WTC11 (cell line): ENCODE results near the gene PLAGL1. TPM values are rescaled to one million over a fixed set of nuclear protein-coding genes. Genes with fewer than 3 reads are reported as not detected.

Experiments used
- ATAC-seq: fragments of 200-7000 bp; cut with Tn5 transposase; 2 replicates; pipeline ENCODE4 v1.10.0; 2021; ENCODE audit warnings: mild to moderate bottlenecking, moderate library complexity
- CTCF ChIA-PET: fragments of 300-600 bp; sonication (Branson Sonifier 250); formaldehyde crosslinking; loops from one replicate; lab custom pipeline; 2021; ENCODE audit warnings: antibody characterized with exemption; lab: Charles Lee
- POLR2A ChIA-PET: fragments of 350-600 bp; sonication (Branson Sonifier 250); formaldehyde crosslinking; loops from one replicate; lab custom pipeline; 2021; ENCODE audit warnings: antibody characterized with exemption; lab: Charles Lee
- DNase-seq: peaks from one replicate; pipeline ENCODE4 v3.0.0; 2021; ENCODE audit warnings: low spot score
- H3K27ac Mint-ChIP-seq: 2 replicates; pipeline ENCODE4 v1.8.0; 2021; ENCODE audit warnings: mixed read lengths
- H3K27me3 Mint-ChIP-seq: 2 replicates; pipeline ENCODE4 v1.8.0; 2021; ENCODE audit warnings: low read depth, mild to moderate bottlenecking, moderate library complexity, mixed read lengths
- H3K36me3 Mint-ChIP-seq: 2 replicates; pipeline ENCODE4 v1.8.0; 2021; ENCODE audit warnings: mixed read lengths
- H3K4me1 Mint-ChIP-seq: 2 replicates; pipeline ENCODE4 v1.8.0; 2022; ENCODE audit warnings: mixed read lengths
- H3K4me3 Mint-ChIP-seq: 2 replicates; pipeline ENCODE4 v1.8.0; 2021; ENCODE audit warnings: mild to moderate bottlenecking, moderate library complexity, mixed read lengths
- H3K9me3 Mint-ChIP-seq: 2 replicates; pipeline ENCODE4 v1.8.0; 2021; ENCODE audit warnings: mixed read lengths
- CREM ChIP-seq: sonication (generic); formaldehyde crosslinking; IDR thresholded peaks from 2 replicates; pipeline ENCODE4 v1.8.1; 2022; ENCODE audit warnings: mild to moderate bottlenecking, missing genetic modification reagents, moderate library complexity
- ELF4 ChIP-seq: sonication (generic); formaldehyde crosslinking; IDR thresholded peaks from 2 replicates; pipeline ENCODE4 v1.8.1; 2022; ENCODE audit warnings: low read depth, mild to moderate bottlenecking, moderate library complexity, missing genetic modification reagents
- IRF2 ChIP-seq: sonication (generic); formaldehyde crosslinking; IDR thresholded peaks from 2 replicates; pipeline ENCODE4 v1.8.0; 2022; ENCODE audit warnings: low read depth, missing genetic modification reagents, borderline replicate concordance
- JUN ChIP-seq: sonication (generic); formaldehyde crosslinking; IDR thresholded peaks from 2 replicates; pipeline ENCODE4 v1.8.0; 2023; ENCODE audit warnings: mild to moderate bottlenecking, missing genetic modification reagents
- KAT7 ChIP-seq: sonication (generic); formaldehyde crosslinking; IDR thresholded peaks from 2 replicates; pipeline ENCODE4 v1.8.1; 2023; ENCODE audit warnings: missing genetic modification reagents, mild to moderate bottlenecking, borderline replicate concordance
- MAX ChIP-seq: sonication (generic); formaldehyde crosslinking; IDR thresholded peaks from 2 replicates; pipeline ENCODE4 v1.8.0; 2022; ENCODE audit warnings: mild to moderate bottlenecking, missing genetic modification reagents
- MYBL2 ChIP-seq: sonication (generic); formaldehyde crosslinking; IDR thresholded peaks from 2 replicates; pipeline ENCODE4 v1.8.1; 2023; ENCODE audit warnings: mild to moderate bottlenecking, moderate library complexity, missing genetic modification reagents
- NFATC4 ChIP-seq: fragments of 250-450 bp; sonication (Bioruptor Pico); IDR thresholded peaks from 2 replicates; pipeline ENCODE4 v1.9.0; 2021; ENCODE audit warnings: mild to moderate bottlenecking
- NFE2L1 ChIP-seq: sonication (generic); formaldehyde crosslinking; IDR thresholded peaks from 2 replicates; pipeline ENCODE4 v1.8.1; 2023; ENCODE audit warnings: missing genetic modification reagents
- NR3C1 ChIP-seq: sonication (generic); formaldehyde crosslinking; conservative IDR thresholded peaks from 2 replicates; pipeline ENCODE4 v1.8.1; 2023; ENCODE audit warnings: low read depth, mild to moderate bottlenecking, missing genetic modification reagents
- SMAD3 ChIP-seq: sonication (generic); formaldehyde crosslinking; IDR thresholded peaks from 2 replicates; pipeline ENCODE4 v1.8.0; 2022; ENCODE audit warnings: missing genetic modification reagents, mild to moderate bottlenecking, borderline replicate concordance
- SMAD4 ChIP-seq: sonication (generic); formaldehyde crosslinking; IDR thresholded peaks from 2 replicates; pipeline ENCODE4 v1.8.0; 2022; ENCODE audit warnings: mild to moderate bottlenecking, missing genetic modification reagents
- ZNF232 ChIP-seq: sonication (generic); formaldehyde crosslinking; IDR thresholded peaks from 2 replicates; pipeline ENCODE4 v1.8.0; 2022; ENCODE audit warnings: mild to moderate bottlenecking, missing genetic modification reagents
- ZNF281 ChIP-seq: sonication (generic); formaldehyde crosslinking; IDR thresholded peaks from 2 replicates; pipeline ENCODE4 v1.8.0; 2023; ENCODE audit warnings: mild to moderate bottlenecking, missing genetic modification reagents
- ZNF317 ChIP-seq: sonication (generic); formaldehyde crosslinking; IDR thresholded peaks from 2 replicates; pipeline ENCODE4 v1.8.1; 2023; ENCODE audit warnings: low read depth, mild to moderate bottlenecking, moderate library complexity, missing genetic modification reagents, borderline replicate concordance
- total RNA-seq: library from RNA; stranded (reverse); gene quantifications from 3 replicates; pipeline ENCODE4 v1.2.3, GENCODE V29; 2021
- TF ChIP-seq, protein P1 (sequence below): sonication (generic); formaldehyde crosslinking; IDR thresholded peaks from 2 replicates; pipeline ENCODE4 v1.8.1; 2022; ENCODE audit warnings: mild to moderate bottlenecking, moderate library complexity, missing genetic modification reagents
- TF ChIP-seq, protein P2 (sequence below): sonication (generic); formaldehyde crosslinking; IDR thresholded peaks from 2 replicates; pipeline ENCODE4 v1.8.0; 2022; ENCODE audit warnings: missing genetic modification reagents
- TF ChIP-seq, protein P3 (sequence below): fragments of 250-450 bp; sonication (Bioruptor Pico); IDR thresholded peaks from 2 replicates; pipeline ENCODE4 v1.9.0; 2021; ENCODE audit warnings: moderate library complexity, mild to moderate bottlenecking, inconsistent platforms, borderline replicate concordance
- TF ChIP-seq, protein P4 (sequence below): sonication (generic); formaldehyde crosslinking; IDR thresholded peaks from 2 replicates; pipeline ENCODE4 v1.8.0; 2023; ENCODE audit warnings: missing genetic modification reagents, mild to moderate bottlenecking, borderline replicate concordance
- TF ChIP-seq, protein P5 (sequence below): fragments of 200-600 bp; IDR thresholded peaks from 2 replicates; pipeline ENCODE4 v1.8.0; 2022; ENCODE audit warnings: antibody characterized with exemption

Gene PLAGL1
- total RNA-seq, 1 experiment from 2014 or later, result 1.6 TPM

DNA sequence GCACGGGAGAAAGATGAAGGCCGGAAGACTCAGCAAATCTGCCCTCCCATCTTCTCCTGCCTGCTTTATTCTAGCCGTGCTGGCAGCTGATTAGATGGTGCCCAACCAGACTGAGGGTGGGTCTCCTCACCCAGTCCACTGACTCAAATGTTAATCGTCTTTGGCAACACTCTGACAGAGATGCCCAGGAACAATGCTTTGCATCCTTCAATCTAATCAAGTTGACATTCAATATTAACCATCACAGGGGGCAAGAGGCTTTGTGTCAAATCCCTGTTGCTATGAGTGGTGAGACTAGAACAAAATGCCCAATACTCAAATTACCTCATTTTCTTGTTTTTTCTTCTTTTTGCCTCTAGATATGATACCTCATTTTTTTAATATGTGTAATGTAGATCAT, 27.4 kb upstream of the PLAGL1 start (continued):
- TF ChIP-seq, protein P1, sequence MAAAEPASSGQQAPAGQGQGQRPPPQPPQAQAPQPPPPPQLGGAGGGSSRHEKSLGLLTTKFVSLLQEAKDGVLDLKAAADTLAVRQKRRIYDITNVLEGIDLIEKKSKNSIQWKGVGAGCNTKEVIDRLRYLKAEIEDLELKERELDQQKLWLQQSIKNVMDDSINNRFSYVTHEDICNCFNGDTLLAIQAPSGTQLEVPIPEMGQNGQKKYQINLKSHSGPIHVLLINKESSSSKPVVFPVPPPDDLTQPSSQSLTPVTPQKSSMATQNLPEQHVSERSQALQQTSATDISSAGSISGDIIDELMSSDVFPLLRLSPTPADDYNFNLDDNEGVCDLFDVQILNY (CRISPR knock-in tag), result no peak
- TF ChIP-seq NFE2L1, result no peak
- no peak for TF ChIP-seq CREM
- no peak for TF ChIP-seq ELF4 (CRISPR knock-in tag)
- TF ChIP-seq KAT7 (CRISPR knock-in tag), result no peak
- TF ChIP-seq ZNF281 (CRISPR knock-in tag), result no peak
- TF ChIP-seq ZNF232 (CRISPR knock-in tag), result no peak
- TF ChIP-seq MAX, result no peak

- ATAC-seq (no peak; the same call in 1 of the 2 replicates), DNase-seq (no peak)
- no peaks in the 10 kb centered on the region; the same call in none of the 2 replicates for H3K27me3 Mint-ChIP-seq
- POLR2A ChIA-PET, result interaction anchor here (0.7 kb wide), 1 partner anchor 30 kb away, joined by 4 read pairs; no protein-coding TSS in a partner anchor
- no peak overlapping the region for H3K4me3 Mint-ChIP-seq
- H3K9me3 Mint-ChIP-seq, result peaks cover 22% of the 10 kb centered on the region
- no peak overlapping the region for H3K27ac Mint-ChIP-seq
- CTCF ChIA-PET, result interaction anchor here (1.1 to 1.6 kb wide), 2 partner anchors 92 to 459 kb away, joined by 3 to 5 read pairs; no protein-coding TSS in a partner anchor
- no peaks in the 10 kb centered on the region for H3K4me1 Mint-ChIP-seq
- no peaks in the 10 kb centered on the region for H3K36me3 Mint-ChIP-seq
- no peak for TF ChIP-seq SMAD3 (CRISPR knock-in tag)
- no peak for TF ChIP-seq KAT7 (CRISPR knock-in tag)
- TF ChIP-seq, protein P2, sequence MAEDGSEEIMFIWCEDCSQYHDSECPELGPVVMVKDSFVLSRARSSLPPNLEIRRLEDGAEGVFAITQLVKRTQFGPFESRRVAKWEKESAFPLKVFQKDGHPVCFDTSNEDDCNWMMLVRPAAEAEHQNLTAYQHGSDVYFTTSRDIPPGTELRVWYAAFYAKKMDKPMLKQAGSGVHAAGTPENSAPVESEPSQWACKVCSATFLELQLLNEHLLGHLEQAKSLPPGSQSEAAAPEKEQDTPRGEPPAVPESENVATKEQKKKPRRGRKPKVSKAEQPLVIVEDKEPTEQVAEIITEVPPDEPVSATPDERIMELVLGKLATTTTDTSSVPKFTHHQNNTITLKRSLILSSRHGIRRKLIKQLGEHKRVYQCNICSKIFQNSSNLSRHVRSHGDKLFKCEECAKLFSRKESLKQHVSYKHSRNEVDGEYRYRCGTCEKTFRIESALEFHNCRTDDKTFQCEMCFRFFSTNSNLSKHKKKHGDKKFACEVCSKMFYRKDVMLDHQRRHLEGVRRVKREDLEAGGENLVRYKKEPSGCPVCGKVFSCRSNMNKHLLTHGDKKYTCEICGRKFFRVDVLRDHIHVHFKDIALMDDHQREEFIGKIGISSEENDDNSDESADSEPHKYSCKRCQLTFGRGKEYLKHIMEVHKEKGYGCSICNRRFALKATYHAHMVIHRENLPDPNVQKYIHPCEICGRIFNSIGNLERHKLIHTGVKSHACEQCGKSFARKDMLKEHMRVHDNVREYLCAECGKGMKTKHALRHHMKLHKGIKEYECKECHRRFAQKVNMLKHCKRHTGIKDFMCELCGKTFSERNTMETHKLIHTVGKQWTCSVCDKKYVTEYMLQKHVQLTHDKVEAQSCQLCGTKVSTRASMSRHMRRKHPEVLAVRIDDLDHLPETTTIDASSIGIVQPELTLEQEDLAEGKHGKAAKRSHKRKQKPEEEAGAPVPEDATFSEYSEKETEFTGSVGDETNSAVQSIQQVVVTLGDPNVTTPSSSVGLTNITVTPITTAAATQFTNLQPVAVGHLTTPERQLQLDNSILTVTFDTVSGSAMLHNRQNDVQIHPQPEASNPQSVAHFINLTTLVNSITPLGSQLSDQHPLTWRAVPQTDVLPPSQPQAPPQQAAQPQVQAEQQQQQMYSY (CRISPR knock-in tag), result no peak
- no peak for TF ChIP-seq NR3C1 (CRISPR knock-in tag)
- no peak for TF ChIP-seq SMAD4 (CRISPR knock-in tag)
- TF ChIP-seq, protein P3, sequence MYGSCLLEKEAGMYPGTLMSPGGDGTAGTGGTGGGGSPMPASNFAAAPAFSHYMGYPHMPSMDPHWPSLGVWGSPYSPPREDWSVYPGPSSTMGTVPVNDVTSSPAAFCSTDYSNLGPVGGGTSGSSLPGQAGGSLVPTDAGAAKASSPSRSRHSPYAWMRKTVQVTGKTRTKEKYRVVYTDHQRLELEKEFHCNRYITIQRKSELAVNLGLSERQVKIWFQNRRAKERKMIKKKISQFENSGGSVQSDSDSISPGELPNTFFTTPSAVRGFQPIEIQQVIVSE, result no peak
- TF ChIP-seq, protein P4, sequence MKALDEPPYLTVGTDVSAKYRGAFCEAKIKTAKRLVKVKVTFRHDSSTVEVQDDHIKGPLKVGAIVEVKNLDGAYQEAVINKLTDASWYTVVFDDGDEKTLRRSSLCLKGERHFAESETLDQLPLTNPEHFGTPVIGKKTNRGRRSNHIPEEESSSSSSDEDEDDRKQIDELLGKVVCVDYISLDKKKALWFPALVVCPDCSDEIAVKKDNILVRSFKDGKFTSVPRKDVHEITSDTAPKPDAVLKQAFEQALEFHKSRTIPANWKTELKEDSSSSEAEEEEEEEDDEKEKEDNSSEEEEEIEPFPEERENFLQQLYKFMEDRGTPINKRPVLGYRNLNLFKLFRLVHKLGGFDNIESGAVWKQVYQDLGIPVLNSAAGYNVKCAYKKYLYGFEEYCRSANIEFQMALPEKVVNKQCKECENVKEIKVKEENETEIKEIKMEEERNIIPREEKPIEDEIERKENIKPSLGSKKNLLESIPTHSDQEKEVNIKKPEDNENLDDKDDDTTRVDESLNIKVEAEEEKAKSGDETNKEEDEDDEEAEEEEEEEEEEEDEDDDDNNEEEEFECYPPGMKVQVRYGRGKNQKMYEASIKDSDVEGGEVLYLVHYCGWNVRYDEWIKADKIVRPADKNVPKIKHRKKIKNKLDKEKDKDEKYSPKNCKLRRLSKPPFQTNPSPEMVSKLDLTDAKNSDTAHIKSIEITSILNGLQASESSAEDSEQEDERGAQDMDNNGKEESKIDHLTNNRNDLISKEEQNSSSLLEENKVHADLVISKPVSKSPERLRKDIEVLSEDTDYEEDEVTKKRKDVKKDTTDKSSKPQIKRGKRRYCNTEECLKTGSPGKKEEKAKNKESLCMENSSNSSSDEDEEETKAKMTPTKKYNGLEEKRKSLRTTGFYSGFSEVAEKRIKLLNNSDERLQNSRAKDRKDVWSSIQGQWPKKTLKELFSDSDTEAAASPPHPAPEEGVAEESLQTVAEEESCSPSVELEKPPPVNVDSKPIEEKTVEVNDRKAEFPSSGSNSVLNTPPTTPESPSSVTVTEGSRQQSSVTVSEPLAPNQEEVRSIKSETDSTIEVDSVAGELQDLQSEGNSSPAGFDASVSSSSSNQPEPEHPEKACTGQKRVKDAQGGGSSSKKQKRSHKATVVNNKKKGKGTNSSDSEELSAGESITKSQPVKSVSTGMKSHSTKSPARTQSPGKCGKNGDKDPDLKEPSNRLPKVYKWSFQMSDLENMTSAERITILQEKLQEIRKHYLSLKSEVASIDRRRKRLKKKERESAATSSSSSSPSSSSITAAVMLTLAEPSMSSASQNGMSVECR (CRISPR knock-in tag), result no peak
- no peak for TF ChIP-seq NFATC4 (CRISPR knock-in tag)
- TF ChIP-seq ZNF317 (CRISPR knock-in tag), result no peak
- no peak for TF ChIP-seq MYBL2
- TF ChIP-seq, protein P5, sequence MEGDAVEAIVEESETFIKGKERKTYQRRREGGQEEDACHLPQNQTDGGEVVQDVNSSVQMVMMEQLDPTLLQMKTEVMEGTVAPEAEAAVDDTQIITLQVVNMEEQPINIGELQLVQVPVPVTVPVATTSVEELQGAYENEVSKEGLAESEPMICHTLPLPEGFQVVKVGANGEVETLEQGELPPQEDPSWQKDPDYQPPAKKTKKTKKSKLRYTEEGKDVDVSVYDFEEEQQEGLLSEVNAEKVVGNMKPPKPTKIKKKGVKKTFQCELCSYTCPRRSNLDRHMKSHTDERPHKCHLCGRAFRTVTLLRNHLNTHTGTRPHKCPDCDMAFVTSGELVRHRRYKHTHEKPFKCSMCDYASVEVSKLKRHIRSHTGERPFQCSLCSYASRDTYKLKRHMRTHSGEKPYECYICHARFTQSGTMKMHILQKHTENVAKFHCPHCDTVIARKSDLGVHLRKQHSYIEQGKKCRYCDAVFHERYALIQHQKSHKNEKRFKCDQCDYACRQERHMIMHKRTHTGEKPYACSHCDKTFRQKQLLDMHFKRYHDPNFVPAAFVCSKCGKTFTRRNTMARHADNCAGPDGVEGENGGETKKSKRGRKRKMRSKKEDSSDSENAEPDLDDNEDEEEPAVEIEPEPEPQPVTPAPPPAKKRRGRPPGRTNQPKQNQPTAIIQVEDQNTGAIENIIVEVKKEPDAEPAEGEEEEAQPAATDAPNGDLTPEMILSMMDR, result no peak
- no peak for TF ChIP-seq IRF2 (CRISPR knock-in tag)
- TF ChIP-seq JUN, result no peak
- TF ChIP-seq CREM, result no peak
These were observed 26.0 kb upstream of the PLAGL1 start for GRCh38 chr6:144033816-144034735.
